K562 (cell line): Measurements from ENCODE around the gene RPN1.

Experiments used
- BRCA1 ChIP-seq, 2 experiments: fragments of 450-650 bp in 1 of 2; sonication (generic) in 1 of 2; formaldehyde crosslinking in 1 of 2; IDR thresholded peaks; 2 replicates each; pipeline versions ENCODE4 v1.5.0 to v1.6.1; 2017 to 2020; ENCODE audit warnings: mild to moderate bottlenecking in 1 of 2, missing genetic modification reagents in 1 of 2
- CBX5 ChIP-seq: IDR thresholded peaks from 2 replicates; pipeline ENCODE4 v1.6.1; 2014; ENCODE audit warnings: low read depth, borderline replicate concordance
- CHD2 ChIP-seq: IDR thresholded peaks from 2 replicates; pipeline ENCODE4 v1.6.1; 2011; ENCODE audit warnings: low read depth, low read length
- ELF1 ChIP-seq: fragments of 200-800 bp; sonication (Bioruptor generic); IDR thresholded peaks from 2 replicates; pipeline ENCODE4 v1.6.1; 2016; ENCODE audit warnings: missing genetic modification characterization, missing compliant biosample characterization
- EZH2 ChIP-seq: IDR thresholded peaks from 2 replicates; pipeline ENCODE4 v1.6.1; 2012; ENCODE audit warnings: low read depth, mild to moderate bottlenecking, inconsistent platforms, low read length, borderline replicate concordance
- FOXJ2 ChIP-seq: fragments of 200-800 bp; sonication (Bioruptor generic); IDR thresholded peaks from 2 replicates; pipeline ENCODE4 v1.6.1; 2016; ENCODE audit warnings: missing genetic modification characterization, missing compliant biosample characterization
- JUNB ChIP-seq: fragments of 450-650 bp; formaldehyde crosslinking; conservative IDR thresholded peaks from 2 replicates; pipeline ENCODE4 v1.4.0; 2020; ENCODE audit warnings: mild to moderate bottlenecking
- MAX ChIP-seq: sonication (generic); formaldehyde crosslinking; IDR thresholded peaks from 2 replicates; pipeline ENCODE4 v1.9.0; 2022; ENCODE audit warnings: mild to moderate bottlenecking, missing genetic modification reagents
- OTX1 ChIP-seq: fragments of 450-650 bp; formaldehyde crosslinking; IDR thresholded peaks from 2 replicates; pipeline ENCODE4 v1.4.0; 2022; ENCODE audit warnings: mild to moderate bottlenecking
- POLR2A ChIP-seq: fragments of 450-650 bp; conservative IDR thresholded peaks from 2 replicates; pipeline ENCODE4 v1.6.1; 2016
- RBM22 ChIP-seq: fragments of 200-400 bp; formaldehyde crosslinking; IDR thresholded peaks from 2 replicates; pipeline ENCODE4 v1.6.1; 2018; ENCODE audit warnings: low read length, low read depth; ENCODE audit not compliant: poor library complexity, severe bottlenecking
- TBP ChIP-seq: optimal IDR thresholded peaks from 2 replicates; pipeline ENCODE3; 2011; ENCODE audit warnings: low read depth, low read length, improper control_type of control experiment
- TF ChIP-seq, protein P1 (sequence below): IDR thresholded peaks from 2 replicates; pipeline ENCODE4 v1.6.1; 2011; ENCODE audit warnings: borderline replicate concordance, low read depth, mild to moderate bottlenecking, moderate library complexity, low read length; ENCODE audit not compliant: insufficient read depth, poor library complexity, severe bottlenecking
- TF ChIP-seq, protein P2 (sequence below), 3 experiments: IDR thresholded peaks in 2 of 3; conservative IDR thresholded peaks in 1 of 3; 2 replicates each; pipeline ENCODE4 v1.5.1; 2011 to 2012; ENCODE audit warnings: low read length in 3 of 3, mild to moderate bottlenecking in 3 of 3, control low read depth in 2 of 3, improper control_type of control experiment in 1 of 3, inconsistent platforms in 1 of 3, low read depth in 1 of 3, mixed read lengths in 1 of 3, moderate library complexity in 1 of 3; ENCODE audit not compliant: insufficient read depth in 2 of 3

DNA sequence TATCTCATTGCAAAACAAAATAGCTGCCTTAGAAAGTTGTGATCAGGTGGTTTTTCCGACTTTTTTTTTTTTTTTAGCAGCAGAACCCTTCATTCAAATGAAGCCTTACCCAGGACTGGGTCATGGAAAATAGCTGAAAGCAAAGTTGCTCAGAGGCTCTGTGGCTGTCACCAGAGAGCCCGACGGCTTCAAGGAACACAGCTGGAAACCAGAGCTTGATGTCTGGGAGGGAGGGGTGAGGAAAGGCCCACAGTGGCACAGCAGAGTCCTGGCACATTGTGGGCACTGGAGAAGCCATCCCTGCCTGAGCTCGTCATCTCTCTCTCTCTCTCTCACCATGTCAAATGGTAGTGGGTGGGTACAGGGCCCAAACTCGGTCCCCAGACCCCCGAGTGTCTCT is 77.5 kb downstream of the RPN1 start:
- TF ChIP-seq RBM22 (no peak), JUNB (CRISPR knock-in tag) (no peak), CHD2 (no peak), OTX1 (CRISPR knock-in tag) (no peak), EZH2 (no peak), MAX (CRISPR knock-in tag) (no peak), ELF1 (tag) (no peak), FOXJ2 (tag) (no peak), TBP (no peak), CBX5 (no peak), POLR2A (no peak), BRCA1 (IDR thresholded peaks at IDR 0.05) (no peak), BRCA1 (CRISPR knock-in tag; IDR thresholded peaks at IDR 0.05) (no peak)
- TF ChIP-seq, protein P1, sequence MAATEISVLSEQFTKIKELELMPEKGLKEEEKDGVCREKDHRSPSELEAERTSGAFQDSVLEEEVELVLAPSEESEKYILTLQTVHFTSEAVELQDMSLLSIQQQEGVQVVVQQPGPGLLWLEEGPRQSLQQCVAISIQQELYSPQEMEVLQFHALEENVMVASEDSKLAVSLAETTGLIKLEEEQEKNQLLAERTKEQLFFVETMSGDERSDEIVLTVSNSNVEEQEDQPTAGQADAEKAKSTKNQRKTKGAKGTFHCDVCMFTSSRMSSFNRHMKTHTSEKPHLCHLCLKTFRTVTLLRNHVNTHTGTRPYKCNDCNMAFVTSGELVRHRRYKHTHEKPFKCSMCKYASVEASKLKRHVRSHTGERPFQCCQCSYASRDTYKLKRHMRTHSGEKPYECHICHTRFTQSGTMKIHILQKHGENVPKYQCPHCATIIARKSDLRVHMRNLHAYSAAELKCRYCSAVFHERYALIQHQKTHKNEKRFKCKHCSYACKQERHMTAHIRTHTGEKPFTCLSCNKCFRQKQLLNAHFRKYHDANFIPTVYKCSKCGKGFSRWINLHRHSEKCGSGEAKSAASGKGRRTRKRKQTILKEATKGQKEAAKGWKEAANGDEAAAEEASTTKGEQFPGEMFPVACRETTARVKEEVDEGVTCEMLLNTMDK, result no peak
- TF ChIP-seq, protein P2, sequence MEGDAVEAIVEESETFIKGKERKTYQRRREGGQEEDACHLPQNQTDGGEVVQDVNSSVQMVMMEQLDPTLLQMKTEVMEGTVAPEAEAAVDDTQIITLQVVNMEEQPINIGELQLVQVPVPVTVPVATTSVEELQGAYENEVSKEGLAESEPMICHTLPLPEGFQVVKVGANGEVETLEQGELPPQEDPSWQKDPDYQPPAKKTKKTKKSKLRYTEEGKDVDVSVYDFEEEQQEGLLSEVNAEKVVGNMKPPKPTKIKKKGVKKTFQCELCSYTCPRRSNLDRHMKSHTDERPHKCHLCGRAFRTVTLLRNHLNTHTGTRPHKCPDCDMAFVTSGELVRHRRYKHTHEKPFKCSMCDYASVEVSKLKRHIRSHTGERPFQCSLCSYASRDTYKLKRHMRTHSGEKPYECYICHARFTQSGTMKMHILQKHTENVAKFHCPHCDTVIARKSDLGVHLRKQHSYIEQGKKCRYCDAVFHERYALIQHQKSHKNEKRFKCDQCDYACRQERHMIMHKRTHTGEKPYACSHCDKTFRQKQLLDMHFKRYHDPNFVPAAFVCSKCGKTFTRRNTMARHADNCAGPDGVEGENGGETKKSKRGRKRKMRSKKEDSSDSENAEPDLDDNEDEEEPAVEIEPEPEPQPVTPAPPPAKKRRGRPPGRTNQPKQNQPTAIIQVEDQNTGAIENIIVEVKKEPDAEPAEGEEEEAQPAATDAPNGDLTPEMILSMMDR (IDR thresholded peaks at IDR 0.05 in 2 of 3, conservative IDR thresholded peaks at IDR 0.05 in 1 of 3; ENCODE audit: insufficient read depth in 2 of 3, low read depth in 1 of 3, low read length in 3 of 3), result no peak
